Fibroblast of lung (primary cell): ENCODE data around the gene TYW1.

Source experiments
- EZH2 ChIP-seq: IDR thresholded peaks from 2 replicates; pipeline ENCODE4 v1.5.1; 2012; ENCODE audit warnings: low read length, control low read depth, mild to moderate bottlenecking; ENCODE audit errors: missing control alignments
- TF ChIP-seq, protein P1 (sequence below), 2 donors: IDR thresholded peaks in 1 of 2; conservative IDR thresholded peaks in 1 of 2; 1 replicate in 1 of 2; 2 replicates in 1 of 2; pipeline ENCODE4 v1.5.1; 2011 to 2012; ENCODE audit warnings: low read length in 2 of 2, control low read depth in 1 of 2, inconsistent platforms in 1 of 2, low read depth in 1 of 2, mild to moderate bottlenecking in 1 of 2

DNA sequence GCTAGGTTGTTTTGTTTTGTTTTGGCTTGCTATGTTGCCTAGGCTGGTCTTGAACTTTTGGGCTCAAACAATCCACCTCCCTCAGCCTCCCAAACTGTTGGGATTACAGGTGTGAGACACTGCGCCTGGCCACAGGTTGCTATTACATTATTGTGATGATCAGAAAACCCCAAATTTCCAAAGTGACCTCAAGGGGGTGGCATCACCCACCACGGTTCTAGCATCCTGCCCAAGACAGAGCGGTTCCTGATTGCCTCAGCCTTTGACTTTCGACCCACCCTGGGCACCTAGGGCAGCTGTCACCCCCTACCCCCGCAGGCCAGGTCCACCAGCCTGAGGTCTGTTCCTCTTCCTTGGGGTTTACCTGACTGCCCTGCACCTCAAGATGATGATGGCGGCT is 29.6 kb upstream of the TYW1 start:
- TF ChIP-seq, protein P1, sequence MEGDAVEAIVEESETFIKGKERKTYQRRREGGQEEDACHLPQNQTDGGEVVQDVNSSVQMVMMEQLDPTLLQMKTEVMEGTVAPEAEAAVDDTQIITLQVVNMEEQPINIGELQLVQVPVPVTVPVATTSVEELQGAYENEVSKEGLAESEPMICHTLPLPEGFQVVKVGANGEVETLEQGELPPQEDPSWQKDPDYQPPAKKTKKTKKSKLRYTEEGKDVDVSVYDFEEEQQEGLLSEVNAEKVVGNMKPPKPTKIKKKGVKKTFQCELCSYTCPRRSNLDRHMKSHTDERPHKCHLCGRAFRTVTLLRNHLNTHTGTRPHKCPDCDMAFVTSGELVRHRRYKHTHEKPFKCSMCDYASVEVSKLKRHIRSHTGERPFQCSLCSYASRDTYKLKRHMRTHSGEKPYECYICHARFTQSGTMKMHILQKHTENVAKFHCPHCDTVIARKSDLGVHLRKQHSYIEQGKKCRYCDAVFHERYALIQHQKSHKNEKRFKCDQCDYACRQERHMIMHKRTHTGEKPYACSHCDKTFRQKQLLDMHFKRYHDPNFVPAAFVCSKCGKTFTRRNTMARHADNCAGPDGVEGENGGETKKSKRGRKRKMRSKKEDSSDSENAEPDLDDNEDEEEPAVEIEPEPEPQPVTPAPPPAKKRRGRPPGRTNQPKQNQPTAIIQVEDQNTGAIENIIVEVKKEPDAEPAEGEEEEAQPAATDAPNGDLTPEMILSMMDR (conservative IDR thresholded peaks at IDR 0.05 in 1 of 2, IDR thresholded peaks at IDR 0.05 in 1 of 2; ENCODE audit: low read depth in 1 of 2, low read length in 2 of 2), result no peak
- no peak for TF ChIP-seq EZH2
